Kidney epithelial cell (primary cell): ENCODE measurements around the gene FAN1. TPM values are rescaled to one million over a fixed set of nuclear protein-coding genes. Genes with fewer than 3 reads are reported as not detected.

ENCODE experiments used
- DNase-seq: peaks from one replicate; pipeline ENCODE4 v3.0.0-alpha.2; 2010; ENCODE audit warnings: low read depth
- H3K27me3 ChIP-seq: 2 replicates; pipeline ENCODE4 v1.6.0; 2011; ENCODE audit warnings: low read length; ENCODE audit not compliant: control insufficient read depth, insufficient read depth
- H3K36me3 ChIP-seq: 2 replicates; pipeline ENCODE4 v1.5.1; 2011; ENCODE audit warnings: low read length; ENCODE audit not compliant: control insufficient read depth, insufficient read depth
- H3K4me3 ChIP-seq: 2 replicates; pipeline ENCODE4 v1.5.1; 2011; ENCODE audit warnings: low read depth, mild to moderate bottlenecking, control low read depth, low read length
- CTCF ChIP-seq: IDR thresholded peaks from 2 replicates; pipeline ENCODE4 v1.5.1; 2011; ENCODE audit warnings: mild to moderate bottlenecking, moderate library complexity, low read length, control low read depth, inconsistent platforms; ENCODE audit not compliant: insufficient read depth, poor library complexity, severe bottlenecking
- total RNA-seq: library from RNA; depleted of rRNA; stranded (reverse); fragments of >200 nt; gene quantifications from 2 replicates; pipeline ENCODE4 v1.2.3, GENCODE V29; 2015

The FAN1 gene
- total RNA-seq, 1 donor from 2014 or later, result 12.1 TPM

- no peak for DNase-seq
- no peak for TF ChIP-seq CTCF
- H3K36me3 ChIP-seq, result no peaks in the 10 kb centered on the region
- H3K27me3 ChIP-seq, result no peaks in the 10 kb centered on the region
- H3K4me3 ChIP-seq, result peak overlapping the region; percentile 97
Measured at GRCh38 chr15:30990446-30991254, 86.9 kb downstream of the FAN1 start.

- TF ChIP-seq CTCF, result no peak
- no peaks in the 10 kb centered on the region for H3K27me3 ChIP-seq
- no peaks in the 10 kb centered on the region for H3K36me3 ChIP-seq
- peak within 1 kb of the TSS; percentile 97 for H3K4me3 ChIP-seq
- no peak for DNase-seq
Measured at GRCh38 chr15:30991255-30992235, 87.8 kb downstream of the FAN1 start, which contains the start of gene MTMR10. TSS of gene MTMR10 (minus strand) at chr15:30991628. CDS start at chr15:30991506, 122 bp downstream.

GRCh38 chr15:30992249-30992864 is 88.6 kb downstream of the FAN1 start:
- H3K27me3 ChIP-seq, result no peaks in the 10 kb centered on the region
- no peaks in the 10 kb centered on the region for H3K36me3 ChIP-seq
- peak overlapping the region; percentile 97 for H3K4me3 ChIP-seq
- no peak for DNase-seq
- no peak for TF ChIP-seq CTCF

Other genes with a start within 250 kb of the FAN1 start
- 18.8 and 22.4 TPM in 2 replicates for gene MTMR10, start 87.7 kb downstream of the FAN1 start, total RNA-seq
- 1.2 TPM in 1 of 2 replicates, not detected in the other for gene TRPM1, start 197.8 kb downstream of the FAN1 start, total RNA-seq